Measurements from ENCODE around the gene LHX1.

- TF ChIP-seq POLR2A (IDR thresholded peaks at IDR 0.05), result no peak
- TF ChIP-seq, protein P1, sequence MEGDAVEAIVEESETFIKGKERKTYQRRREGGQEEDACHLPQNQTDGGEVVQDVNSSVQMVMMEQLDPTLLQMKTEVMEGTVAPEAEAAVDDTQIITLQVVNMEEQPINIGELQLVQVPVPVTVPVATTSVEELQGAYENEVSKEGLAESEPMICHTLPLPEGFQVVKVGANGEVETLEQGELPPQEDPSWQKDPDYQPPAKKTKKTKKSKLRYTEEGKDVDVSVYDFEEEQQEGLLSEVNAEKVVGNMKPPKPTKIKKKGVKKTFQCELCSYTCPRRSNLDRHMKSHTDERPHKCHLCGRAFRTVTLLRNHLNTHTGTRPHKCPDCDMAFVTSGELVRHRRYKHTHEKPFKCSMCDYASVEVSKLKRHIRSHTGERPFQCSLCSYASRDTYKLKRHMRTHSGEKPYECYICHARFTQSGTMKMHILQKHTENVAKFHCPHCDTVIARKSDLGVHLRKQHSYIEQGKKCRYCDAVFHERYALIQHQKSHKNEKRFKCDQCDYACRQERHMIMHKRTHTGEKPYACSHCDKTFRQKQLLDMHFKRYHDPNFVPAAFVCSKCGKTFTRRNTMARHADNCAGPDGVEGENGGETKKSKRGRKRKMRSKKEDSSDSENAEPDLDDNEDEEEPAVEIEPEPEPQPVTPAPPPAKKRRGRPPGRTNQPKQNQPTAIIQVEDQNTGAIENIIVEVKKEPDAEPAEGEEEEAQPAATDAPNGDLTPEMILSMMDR (IDR thresholded peaks at IDR 0.05), result no peak
Measured at GRCh38 chr17:36939802-36940312, 2.6 kb downstream of the LHX1 start.
